D721Med (cell line): ENCODE data around the gene FARSA.
"Not testable (repeated sequence)": the region's sequence is repeated elsewhere in the genome, so short reads cannot be mapped to it uniquely, and the experiment has no call there.

Experiments used
- DNase-seq: peaks from one replicate; pipeline ENCODE4 v3.0.0; 2011; ENCODE audit warnings: low spot score; ENCODE audit not compliant: insufficient read length
- FAIRE-seq: peaks from 2 replicates; lab custom pipeline; 2011; peaks lifted over from hg19 to GRCh38; lab: Jason Lieb, UNC
- TF ChIP-seq, protein P1 (sequence below): IDR thresholded peaks from 2 replicates; pipeline ENCODE4 v1.5.1; 2012; ENCODE audit warnings: mild to moderate bottlenecking, control low read depth; ENCODE audit not compliant: insufficient read depth; ENCODE audit errors: missing control alignments

The FARSA gene

DNA sequence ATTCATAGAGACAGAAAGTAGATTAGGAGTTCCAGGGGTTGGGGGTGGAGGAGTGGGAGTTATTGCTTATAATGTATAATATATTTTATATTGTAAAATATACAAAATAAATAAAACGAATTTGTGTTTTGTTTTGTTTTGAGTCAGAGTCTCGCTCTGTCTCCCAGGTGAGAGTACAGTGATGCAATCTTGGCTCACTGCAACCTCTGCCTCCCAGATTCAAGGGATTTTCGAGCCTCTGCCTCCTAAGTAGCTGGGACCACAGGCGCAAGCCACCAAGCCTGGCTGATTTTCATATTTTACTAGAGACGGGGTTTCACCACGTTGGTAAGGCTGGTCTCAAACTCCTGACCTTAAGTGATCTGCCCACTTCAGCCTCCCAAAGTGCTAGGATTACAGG is 26.0 kb upstream of the FARSA start:
- TF ChIP-seq, protein P1, sequence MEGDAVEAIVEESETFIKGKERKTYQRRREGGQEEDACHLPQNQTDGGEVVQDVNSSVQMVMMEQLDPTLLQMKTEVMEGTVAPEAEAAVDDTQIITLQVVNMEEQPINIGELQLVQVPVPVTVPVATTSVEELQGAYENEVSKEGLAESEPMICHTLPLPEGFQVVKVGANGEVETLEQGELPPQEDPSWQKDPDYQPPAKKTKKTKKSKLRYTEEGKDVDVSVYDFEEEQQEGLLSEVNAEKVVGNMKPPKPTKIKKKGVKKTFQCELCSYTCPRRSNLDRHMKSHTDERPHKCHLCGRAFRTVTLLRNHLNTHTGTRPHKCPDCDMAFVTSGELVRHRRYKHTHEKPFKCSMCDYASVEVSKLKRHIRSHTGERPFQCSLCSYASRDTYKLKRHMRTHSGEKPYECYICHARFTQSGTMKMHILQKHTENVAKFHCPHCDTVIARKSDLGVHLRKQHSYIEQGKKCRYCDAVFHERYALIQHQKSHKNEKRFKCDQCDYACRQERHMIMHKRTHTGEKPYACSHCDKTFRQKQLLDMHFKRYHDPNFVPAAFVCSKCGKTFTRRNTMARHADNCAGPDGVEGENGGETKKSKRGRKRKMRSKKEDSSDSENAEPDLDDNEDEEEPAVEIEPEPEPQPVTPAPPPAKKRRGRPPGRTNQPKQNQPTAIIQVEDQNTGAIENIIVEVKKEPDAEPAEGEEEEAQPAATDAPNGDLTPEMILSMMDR = no peak
- FAIRE-seq (no peak), DNase-seq (no peak)

DNA sequence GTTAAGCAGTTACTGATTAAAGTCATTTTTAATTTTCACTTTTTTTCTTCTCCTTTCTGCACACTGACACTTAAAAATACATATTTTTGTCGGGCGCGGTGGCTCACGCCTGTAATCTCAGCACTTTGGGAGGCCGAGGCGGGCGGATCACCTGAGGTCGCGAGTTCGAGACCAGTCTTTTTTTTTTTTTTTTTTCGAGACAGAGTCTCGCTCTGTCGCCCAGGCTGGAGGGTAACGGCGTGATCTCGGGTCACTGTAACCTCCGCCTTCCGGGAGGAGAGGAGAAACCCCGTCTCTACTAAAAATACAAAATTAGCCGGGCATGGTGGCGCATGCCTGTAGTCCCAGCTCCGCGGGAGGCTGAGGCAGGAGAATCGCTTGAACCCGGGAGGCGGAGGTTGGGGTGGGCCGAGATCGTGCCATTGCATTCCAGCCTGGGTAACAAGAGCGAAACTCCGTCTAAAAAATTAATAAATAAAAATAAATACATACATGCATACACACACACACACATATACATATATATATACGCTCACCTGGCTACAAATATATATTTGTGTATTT is 24.0 kb upstream of the FARSA start:
- FAIRE-seq, DNase-seq: not testable (repeated sequence)

DNA sequence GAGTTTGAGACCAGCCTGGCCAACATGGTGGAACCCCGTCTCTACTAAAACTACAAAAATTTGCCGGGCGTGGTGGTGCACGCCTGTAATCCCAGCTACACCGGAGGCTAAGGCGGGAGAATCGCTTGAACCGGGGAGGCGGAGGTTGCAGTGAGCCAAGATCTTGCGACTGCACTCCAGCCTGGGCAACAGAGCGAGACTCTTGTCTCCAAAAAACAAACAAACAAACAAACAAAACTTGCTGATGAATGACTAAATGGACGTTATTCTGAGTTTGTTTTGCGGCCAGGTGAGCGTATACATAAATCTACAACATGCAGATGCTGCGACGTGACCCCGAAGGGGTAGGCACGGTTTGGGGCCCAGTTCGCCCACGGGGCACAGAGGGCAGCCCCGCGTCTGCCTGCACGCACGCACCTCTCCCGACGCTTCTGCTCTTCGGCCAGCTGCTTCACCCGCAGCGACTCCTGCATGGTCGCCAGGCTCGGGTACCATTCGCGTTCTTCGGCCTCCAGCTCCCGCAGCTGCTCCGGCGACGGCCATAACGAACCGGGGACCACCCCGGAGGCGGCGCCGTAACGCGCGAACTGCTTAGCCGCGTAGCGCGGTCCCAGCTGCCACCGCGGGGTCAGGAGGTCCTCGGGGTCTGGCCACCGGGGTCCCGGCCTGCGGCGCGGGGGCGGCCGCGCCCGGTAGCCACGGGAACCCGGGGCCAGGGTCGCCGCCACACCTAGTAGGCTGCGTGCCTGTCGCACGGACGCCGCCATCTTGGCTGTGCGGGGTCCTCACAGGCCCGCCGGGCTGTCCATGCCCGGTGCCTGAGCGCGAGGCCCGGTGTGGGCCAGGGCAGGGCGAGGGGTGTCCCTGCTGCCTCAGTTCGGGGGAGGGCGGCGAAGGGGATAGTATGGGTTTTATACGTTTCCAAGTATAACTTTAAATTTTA is 23.2 kb upstream of the FARSA start, which contains the start of gene GADD45GIP1:
TSS of gene GADD45GIP1 (minus strand) at position 778 of the 943 bp plus-strand sequence. CDS start at position 767, 11 bp downstream.
- FAIRE-seq = no peak
- DNase-seq = peak; percentile 63
- TF ChIP-seq, protein P1 = no peak

DNA sequence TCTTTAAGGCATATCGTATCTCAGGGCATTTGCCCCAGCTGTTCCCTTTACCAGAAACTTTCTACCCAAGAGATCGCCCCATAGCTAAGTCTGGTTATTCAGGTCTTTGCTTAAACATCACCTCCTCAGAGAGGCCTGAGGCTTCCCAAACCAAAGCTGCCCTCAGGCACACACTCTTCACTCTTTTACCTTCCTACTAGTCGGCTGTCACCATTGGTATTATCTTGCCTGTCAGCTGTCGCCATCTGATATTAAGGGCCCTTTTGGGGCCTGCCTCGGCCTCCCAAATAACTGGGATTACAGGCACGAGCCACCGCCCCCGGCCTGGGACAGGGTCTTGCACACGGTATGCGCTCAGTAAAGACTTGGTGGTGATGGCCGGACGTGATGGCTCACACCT is 22.5 kb upstream of the FARSA start:
- DNase-seq (no peak), FAIRE-seq (no peak)
- TF ChIP-seq, protein P1 = no peak

DNA sequence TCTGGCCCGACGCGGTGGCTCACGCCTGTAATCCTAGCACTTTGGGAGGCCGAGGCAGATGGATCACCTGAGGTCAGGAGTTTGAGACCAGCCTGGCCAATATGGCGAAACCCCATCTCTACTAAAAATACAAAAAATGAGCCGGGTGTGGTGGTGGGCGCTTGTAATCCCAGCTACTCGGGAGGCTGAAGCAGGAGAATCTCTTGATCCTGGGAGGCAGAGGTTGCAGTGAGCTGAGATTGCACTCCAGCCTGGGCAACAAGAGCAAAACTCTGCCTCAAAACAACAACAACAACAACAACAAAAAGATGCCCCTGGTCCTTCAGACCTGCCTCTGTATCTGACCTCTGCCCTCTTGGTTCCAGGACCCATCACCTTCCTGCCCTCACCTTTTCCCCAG is 22.1 kb upstream of the FARSA start:
- DNase-seq, FAIRE-seq: not testable (repeated sequence)

DNA sequence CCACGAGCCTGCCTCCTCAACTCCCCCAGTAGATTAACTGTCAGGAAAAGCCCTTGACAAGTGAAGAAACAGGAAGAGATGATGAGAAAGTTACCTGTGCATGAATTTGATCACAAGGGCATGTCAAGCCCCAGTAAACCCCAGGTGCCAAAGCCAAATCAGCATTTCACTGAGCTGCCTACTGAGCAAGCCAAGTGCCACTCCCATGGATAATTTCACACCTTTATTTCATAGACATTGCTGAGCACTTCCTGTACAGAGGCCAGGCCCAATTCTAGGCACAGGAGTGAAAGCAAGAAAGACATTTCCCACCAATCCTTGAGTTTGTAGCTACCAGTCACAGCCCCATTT is 21.1 kb upstream of the FARSA start:
- FAIRE-seq (no peak), DNase-seq (no peak)
- TF ChIP-seq, protein P1 = no peak

DNA sequence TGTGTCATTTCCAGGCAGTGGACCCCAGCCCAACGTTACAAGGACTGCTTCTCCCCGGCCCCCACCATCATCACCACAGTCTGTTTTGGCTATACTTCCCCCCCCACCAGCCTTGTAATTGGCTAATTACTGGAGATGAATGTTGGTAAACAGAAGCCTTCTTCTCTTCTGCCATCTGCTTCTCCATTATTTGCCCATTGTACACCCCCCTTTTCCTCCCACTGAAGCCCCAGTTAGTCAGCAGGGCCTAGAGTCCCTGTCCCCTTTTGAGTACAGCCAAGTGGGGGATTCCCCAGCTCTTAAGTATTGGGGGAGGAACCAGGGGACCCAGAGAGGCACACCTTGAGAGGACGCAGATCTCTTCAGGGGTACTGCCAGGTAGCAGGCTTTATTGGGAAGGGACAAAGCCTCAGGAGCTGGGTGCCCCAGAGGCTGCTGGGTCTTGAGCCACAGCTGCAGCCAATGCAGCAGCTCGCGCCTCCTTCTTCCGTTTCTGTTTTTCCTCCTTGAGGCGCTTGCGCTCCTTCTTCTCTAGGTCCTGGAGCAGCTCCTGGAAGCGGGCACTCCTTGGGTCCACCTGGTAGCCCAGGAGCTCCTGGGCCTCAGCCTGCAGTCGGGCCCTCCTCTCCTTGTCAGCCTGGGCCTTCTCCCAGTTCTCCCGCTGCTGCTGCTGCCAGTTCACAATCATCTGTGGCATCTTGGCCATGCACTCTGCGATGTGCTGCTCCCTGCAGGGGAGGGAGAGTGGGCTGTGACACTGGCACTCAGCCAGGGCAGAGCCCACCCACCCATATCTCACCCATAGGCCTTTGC is 20.5 kb upstream of the FARSA start:
- DNase-seq (no peak), FAIRE-seq (no peak)
- TF ChIP-seq, protein P1 = no peak
